Liver (tissue), 9 donors: ENCODE results near the gene SORCS2. TPM values are rescaled to one million over a fixed set of nuclear protein-coding genes. Genes with fewer than 3 reads are reported as not detected.

Source experiments
- DNase-seq: peaks from one replicate; pipeline ENCODE4 v3.0.0-alpha.2; 2017; ENCODE audit warnings: low spot score
- H3K27ac ChIP-seq, 2 donors: one replicate each; pipeline ENCODE4 v1.7.0; 2013; ENCODE audit warnings: inconsistent platforms in 2 of 2, low read length in 2 of 2, control low read depth in 1 of 2, low read depth in 1 of 2, mild to moderate bottlenecking in 1 of 2
- H3K27me3 ChIP-seq, 4 donors: one replicate each; pipeline versions ENCODE4 v1.6.1 to v1.7.0; 2013; ENCODE audit warnings: low read length in 3 of 4, inconsistent platforms in 1 of 4, mild to moderate bottlenecking in 1 of 4, moderate library complexity in 1 of 4; ENCODE audit not compliant: control insufficient read depth in 4 of 4, insufficient read depth in 4 of 4
- H3K36me3 ChIP-seq, 4 donors: one replicate each; pipeline versions ENCODE4 v1.6.1 to v1.7.0; 2013; ENCODE audit warnings: low read length in 3 of 4, mild to moderate bottlenecking in 3 of 4, low read depth in 1 of 4, moderate library complexity in 1 of 4; ENCODE audit not compliant: control insufficient read depth in 4 of 4, insufficient read depth in 3 of 4
- H3K4me1 ChIP-seq, 4 donors: one replicate each; pipeline versions ENCODE4 v1.6.1 to v1.7.0; 2013; ENCODE audit warnings: low read length in 3 of 4, mild to moderate bottlenecking in 3 of 4, moderate library complexity in 1 of 4; ENCODE audit not compliant: control insufficient read depth in 4 of 4, insufficient read depth in 4 of 4
- H3K4me3 ChIP-seq, 3 donors: one replicate each; pipeline versions ENCODE4 v1.6.1 to v1.7.0; 2013; ENCODE audit warnings: low read length in 3 of 3, control low read depth in 1 of 3, low read depth in 1 of 3, mild to moderate bottlenecking in 1 of 3
- H3K9ac ChIP-seq, 2 donors: one replicate each; pipeline ENCODE4 v1.7.0; 2013; ENCODE audit warnings: low read length in 2 of 2, mild to moderate bottlenecking in 2 of 2, moderate library complexity in 2 of 2, control low read depth in 1 of 2, low read depth in 1 of 2
- H3K9me3 ChIP-seq, 4 donors: one replicate each; pipeline versions ENCODE4 v1.6.1 to v1.7.0; 2013; ENCODE audit warnings: low read length in 3 of 4; ENCODE audit not compliant: control insufficient read depth in 4 of 4
- CTCF ChIP-seq: fragments of 150-350 bp; IDR thresholded peaks from 2 replicates; pipeline ENCODE4 v1.5.1; 2017; ENCODE audit warnings: improper control_type of control experiment, low read depth, low read length; ENCODE audit not compliant: missing input control
- EGR1 ChIP-seq, 2 donors: IDR thresholded peaks; 2 replicates each; pipeline ENCODE4 v1.6.1; 2016 to 2018; ENCODE audit warnings: antibody characterized with exemption in 2 of 2, low read depth in 2 of 2
- FOXA1 ChIP-seq: IDR thresholded peaks from 2 replicates; pipeline ENCODE4 v1.6.1; 2016; ENCODE audit warnings: antibody characterized with exemption
- FOXA2 ChIP-seq: IDR thresholded peaks from 2 replicates; pipeline ENCODE4 v1.6.1; 2016; ENCODE audit warnings: antibody characterized with exemption
- HNF4A ChIP-seq, 2 donors: conservative IDR thresholded peaks; 2 replicates each; pipeline ENCODE4 v1.6.1; 2016; ENCODE audit warnings: antibody characterized with exemption in 2 of 2, mild to moderate bottlenecking in 2 of 2
- HNF4G ChIP-seq: IDR thresholded peaks from 2 replicates; pipeline ENCODE4 v1.6.1; 2016; ENCODE audit warnings: antibody characterized with exemption
- JUND ChIP-seq, 2 donors: IDR thresholded peaks; 2 replicates each; pipeline ENCODE4 v1.6.1; 2016; ENCODE audit warnings: antibody characterized with exemption in 2 of 2
- MAX ChIP-seq: IDR thresholded peaks from 2 replicates; pipeline ENCODE4 v1.6.1; 2016; ENCODE audit warnings: antibody characterized with exemption
- NR2F2 ChIP-seq: IDR thresholded peaks from 2 replicates; pipeline ENCODE4 v1.6.1; 2016; ENCODE audit warnings: antibody characterized with exemption
- RAD21 ChIP-seq, 2 donors: IDR thresholded peaks; 2 replicates each; pipeline ENCODE4 v1.6.1; 2016; ENCODE audit warnings: antibody characterized with exemption in 2 of 2, mild to moderate bottlenecking in 2 of 2
- REST ChIP-seq: IDR thresholded peaks from 2 replicates; pipeline ENCODE4 v1.6.1; 2016; ENCODE audit warnings: antibody characterized with exemption, mild to moderate bottlenecking
- RXRA ChIP-seq, 2 donors: IDR thresholded peaks; 2 replicates each; pipeline ENCODE4 v1.6.1; 2017 to 2018; ENCODE audit warnings: antibody characterized with exemption in 2 of 2, mild to moderate bottlenecking in 1 of 2
- SP1 ChIP-seq: IDR thresholded peaks from 2 replicates; pipeline ENCODE4 v1.6.1; 2018; ENCODE audit warnings: antibody characterized with exemption, mild to moderate bottlenecking
- TAF1 ChIP-seq: conservative IDR thresholded peaks from 2 replicates; pipeline ENCODE4 v1.6.1; 2016; ENCODE audit warnings: antibody characterized with exemption, mild to moderate bottlenecking
- YY1 ChIP-seq: IDR thresholded peaks from 2 replicates; pipeline ENCODE4 v1.6.1; 2016; ENCODE audit warnings: antibody characterized with exemption, mild to moderate bottlenecking
- ZBTB33 ChIP-seq: IDR thresholded peaks from 2 replicates; pipeline ENCODE4 v1.6.1; 2016; ENCODE audit warnings: antibody characterized with exemption
- WGBS: extraction: QIAGEN DNeasy Blood & Tissue Kit; methylation state at CpG from one replicate; pipeline ENCODE4 v1.1.7; 2013; 5-methylcytosine and 5-hydroxymethylcytosine counted together
- polyA plus RNA-seq, 2 donors: library from polyadenylated mRNA; stranded (reverse) in 1 of 2; unstranded in 1 of 2; fragments of 200-250 nt in 1 of 2; fragments of >200 nt in 1 of 2; fragmentation: Nextera tagmentation in 1 of 2; extraction: Ambion mirVana in 1 of 2; gene quantifications; one replicate each; pipeline versions ENCODE4 v1.2.1 to v1.2.3, GENCODE V29; 2013 to 2015
- total RNA-seq, 2 donors: library from RNA; depleted of rRNA; stranded (reverse); fragments of >200 nt; gene quantifications; one replicate each; pipeline ENCODE4 v1.2.3, GENCODE V29; 2014
- donor health status: healthy.
- donor health status: healthy.
- donor health status: healthy.
- donor health status: healthy.
- donor health status: healthy.

SORCS2 gene
- total and polyA plus RNA-seq, 4 donors: 0.10 to 1.4 (median 0.92) TPM

- Histone ChIP-seq H3K4me1 (peaks cover 0 to 7% (median 5%) of the 10 kb centered on the region in 4 donors), H3K27ac (no peak overlapping the region), H3K36me3 (no peaks in the 10 kb centered on the region), H3K27me3 (no peaks in the 10 kb centered on the region), H3K4me3 (no peak overlapping the region), H3K9me3 (no peaks in the 10 kb centered on the region), H3K9ac (no peak overlapping the region)
- TF ChIP-seq RAD21 (IDR thresholded peaks at IDR 0.05): no peak
- TF ChIP-seq CTCF: no peak
- TF ChIP-seq HNF4G: no peak
- TF ChIP-seq FOXA1: no peak
- TF ChIP-seq FOXA2: no peak
- no peak for TF ChIP-seq JUND (IDR thresholded peaks at IDR 0.05)
- TF ChIP-seq SP1: no peak
- TF ChIP-seq REST: no peak
- TF ChIP-seq HNF4A (conservative IDR thresholded peaks at IDR 0.05): no peak
- TF ChIP-seq YY1: no peak
- no peak for TF ChIP-seq ZBTB33
- no peak for TF ChIP-seq RXRA (IDR thresholded peaks at IDR 0.05)
- TF ChIP-seq TAF1: no peak
- TF ChIP-seq MAX: no peak
- no peak for TF ChIP-seq NR2F2
- 93% methylated on average over 3 of the region's 3 CpGs for WGBS
- DNase-seq: no peak
Measured at GRCh38 chr4:7170012-7170411, 22.3 kb upstream of the SORCS2 start.

GRCh38 chr4:7171191-7171900 lies 21.0 kb upstream of the SORCS2 start:
- DNase-seq: no peak
- TF ChIP-seq TAF1 (no peak), ZBTB33 (no peak), FOXA1 (no peak), CTCF (no peak), NR2F2 (no peak), EGR1 (IDR thresholded peaks at IDR 0.05; ENCODE audit: low read depth in 2 of 2) (no peak), REST (no peak)

More at GRCh38 chr4:7171191-7171900, 21.0 kb upstream of the SORCS2 start:
- Histone ChIP-seq H3K9ac (no peak overlapping the region), H3K9me3 (no peaks in the 10 kb centered on the region), H3K27ac (no peak overlapping the region), H3K4me1 (peaks cover 0 to 7% (median 5%) of the 10 kb centered on the region in 4 donors), H3K36me3 (no peaks in the 10 kb centered on the region), H3K4me3 (no peak overlapping the region), H3K27me3 (no peaks in the 10 kb centered on the region)
- WGBS: 83% methylated on average over 4 of the region's 4 CpGs
